CD8-positive, alpha-beta memory T cell (primary cell): Measurements from ENCODE around the gene PLXNA2. TPM values are rescaled to one million over a fixed set of nuclear protein-coding genes. Genes with fewer than 3 reads are reported as not detected.

ENCODE experiments used
- CTCF ChIA-PET: fragments of 350-600 bp; sonication (Branson Sonifier 250); formaldehyde crosslinking; loops from one replicate; lab custom pipeline; 2021; ENCODE audit warnings: antibody characterized with exemption; lab: Charles Lee
- POLR2A ChIA-PET: fragments of 350-600 bp; sonication (Branson Sonifier 250); formaldehyde crosslinking; loops from one replicate; lab custom pipeline; 2021; ENCODE audit warnings: antibody characterized with exemption; lab: Charles Lee
- DNase-seq, 5 donors: peaks; one replicate each; pipeline versions ENCODE4 v3.0.0 to v3.0.0-alpha.2; 2020 to 2022; ENCODE audit warnings: mixed read lengths in 1 of 5
- H3K27ac ChIP-seq: one replicate; pipeline ENCODE4 v1.7.0; 2013; ENCODE audit warnings: low read depth, mild to moderate bottlenecking, low read length, moderate library complexity
- H3K27me3 ChIP-seq: 2 replicates; pipeline ENCODE4 v1.7.0; 2013; ENCODE audit warnings: low read length, mild to moderate bottlenecking; ENCODE audit not compliant: insufficient read depth, poor library complexity, severe bottlenecking
- H3K36me3 ChIP-seq: 2 replicates; pipeline ENCODE4 v1.7.0; 2013; ENCODE audit warnings: mild to moderate bottlenecking, low read length, moderate library complexity; ENCODE audit not compliant: insufficient read depth
- H3K4me1 ChIP-seq: 2 replicates; pipeline ENCODE4 v1.7.0; 2013; ENCODE audit warnings: mild to moderate bottlenecking, low read length, moderate library complexity; ENCODE audit not compliant: insufficient read depth
- H3K4me3 ChIP-seq: 2 replicates; pipeline ENCODE4 v1.7.0; 2013; ENCODE audit warnings: mild to moderate bottlenecking, low read length
- H3K9me3 ChIP-seq: 2 replicates; pipeline ENCODE4 v1.7.0; 2013; ENCODE audit warnings: mild to moderate bottlenecking, low read length
- H3K27ac Mint-ChIP-seq, 8 donors: one replicate each; pipeline ENCODE4 v1.8.0; 2020 to 2021; ENCODE audit warnings: mixed read lengths in 8 of 8, mild to moderate bottlenecking in 6 of 8, inconsistent platforms in 3 of 8, moderate library complexity in 3 of 8
- H3K27me3 Mint-ChIP-seq, 2 donors: one replicate each; pipeline ENCODE4 v1.8.0; 2020 to 2021; ENCODE audit warnings: mixed read lengths in 2 of 2, mild to moderate bottlenecking in 1 of 2, moderate library complexity in 1 of 2
- H3K36me3 Mint-ChIP-seq, 3 donors: one replicate each; pipeline ENCODE4 v1.8.0; 2020 to 2021; ENCODE audit warnings: mixed read lengths in 3 of 3, inconsistent platforms in 1 of 3, mild to moderate bottlenecking in 1 of 3
- H3K4me1 Mint-ChIP-seq, 3 donors: one replicate each; pipeline ENCODE4 v1.8.0; 2020 to 2021; ENCODE audit warnings: mixed read lengths in 3 of 3, inconsistent platforms in 1 of 3, mild to moderate bottlenecking in 1 of 3
- H3K4me3 Mint-ChIP-seq, 7 donors: one replicate each; pipeline ENCODE4 v1.8.0; 2020 to 2021; ENCODE audit warnings: mixed read lengths in 7 of 7, mild to moderate bottlenecking in 6 of 7, moderate library complexity in 4 of 7, inconsistent platforms in 2 of 7
- H3K9me3 Mint-ChIP-seq, 5 donors: one replicate each; pipeline ENCODE4 v1.8.0; 2020 to 2022; ENCODE audit warnings: mixed read lengths in 5 of 5, mild to moderate bottlenecking in 3 of 5, moderate library complexity in 2 of 5, inconsistent platforms in 1 of 5
- polyA plus RNA-seq: library from polyadenylated mRNA; unstranded; fragments of 300-500 nt; fragmentation: Illumina TruSeq; gene quantifications from one replicate; pipeline ENCODE4 v1.2.3, GENCODE V29; 2021
- total RNA-seq, 2 experiments: library from RNA; stranded (reverse); gene quantifications; one replicate each; pipeline ENCODE4 v1.2.3, GENCODE V29; 2021

PLXNA2 gene
- total and polyA plus RNA-seq, 3 experiments from 2014 or later, result 0.75 to 1.1 (median 1.0) TPM

DNA sequence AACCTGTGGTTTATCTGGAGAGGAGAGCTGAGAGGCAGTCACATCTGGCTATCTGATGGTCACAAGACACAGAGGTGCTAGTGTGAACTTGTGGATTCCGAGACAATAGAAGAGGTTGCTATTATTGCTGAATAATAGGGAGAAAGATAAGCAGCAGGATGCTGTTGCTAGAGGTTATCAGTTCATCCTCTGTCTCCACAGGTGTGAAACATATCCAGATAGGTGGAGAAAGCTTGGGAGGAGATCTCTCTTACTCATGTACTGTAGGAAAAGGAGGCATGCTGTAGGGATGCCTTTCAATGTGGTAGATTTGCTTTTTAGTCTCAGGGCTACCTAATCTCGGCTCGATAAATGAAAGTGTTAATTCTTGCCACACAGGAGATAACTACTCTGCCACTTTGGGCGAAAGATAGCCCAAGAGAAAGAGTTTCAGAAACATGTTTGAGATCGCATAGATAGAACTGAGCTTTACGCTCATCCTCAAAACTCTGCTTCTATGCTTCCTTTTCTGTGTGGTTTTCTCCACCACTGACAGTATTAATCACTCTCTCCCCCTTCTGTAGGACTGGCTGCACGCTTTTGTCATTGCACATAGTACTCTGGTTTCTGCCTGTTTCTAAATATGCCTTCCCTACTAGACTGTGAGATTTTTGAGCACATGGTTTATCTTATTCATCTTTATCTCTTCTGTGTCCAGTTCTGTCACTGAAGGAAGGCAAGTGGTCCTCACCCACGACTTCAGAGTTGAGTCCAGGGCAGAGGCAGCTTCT, 36.7 kb upstream of the PLXNA2 start:
- H3K36me3 Mint-ChIP-seq, result peaks cover 0 to 3% (median 0%) of the 10 kb centered on the region in 3 donors
- no peaks in the 10 kb centered on the region for H3K4me1 ChIP-seq
- H3K9me3 ChIP-seq, result no peaks in the 10 kb centered on the region
- no peak overlapping the region for H3K27ac Mint-ChIP-seq
- ChIA-PET POLR2A (no interaction called here), CTCF (no interaction called here)
- no peak overlapping the region for H3K27ac ChIP-seq
- no peak overlapping the region for H3K4me3 Mint-ChIP-seq
- no peak overlapping the region for H3K4me3 ChIP-seq
- peaks cover 1% of the 10 kb centered on the region for H3K27me3 ChIP-seq
- H3K27me3 Mint-ChIP-seq, result peaks cover 16 to 27% of the 10 kb centered on the region in 2 donors
- DNase-seq, result no peak
- H3K4me1 Mint-ChIP-seq, result no peaks in the 10 kb centered on the region
- H3K36me3 ChIP-seq, result no peaks in the 10 kb centered on the region
- H3K9me3 Mint-ChIP-seq, result no peaks in the 10 kb centered on the region

DNA sequence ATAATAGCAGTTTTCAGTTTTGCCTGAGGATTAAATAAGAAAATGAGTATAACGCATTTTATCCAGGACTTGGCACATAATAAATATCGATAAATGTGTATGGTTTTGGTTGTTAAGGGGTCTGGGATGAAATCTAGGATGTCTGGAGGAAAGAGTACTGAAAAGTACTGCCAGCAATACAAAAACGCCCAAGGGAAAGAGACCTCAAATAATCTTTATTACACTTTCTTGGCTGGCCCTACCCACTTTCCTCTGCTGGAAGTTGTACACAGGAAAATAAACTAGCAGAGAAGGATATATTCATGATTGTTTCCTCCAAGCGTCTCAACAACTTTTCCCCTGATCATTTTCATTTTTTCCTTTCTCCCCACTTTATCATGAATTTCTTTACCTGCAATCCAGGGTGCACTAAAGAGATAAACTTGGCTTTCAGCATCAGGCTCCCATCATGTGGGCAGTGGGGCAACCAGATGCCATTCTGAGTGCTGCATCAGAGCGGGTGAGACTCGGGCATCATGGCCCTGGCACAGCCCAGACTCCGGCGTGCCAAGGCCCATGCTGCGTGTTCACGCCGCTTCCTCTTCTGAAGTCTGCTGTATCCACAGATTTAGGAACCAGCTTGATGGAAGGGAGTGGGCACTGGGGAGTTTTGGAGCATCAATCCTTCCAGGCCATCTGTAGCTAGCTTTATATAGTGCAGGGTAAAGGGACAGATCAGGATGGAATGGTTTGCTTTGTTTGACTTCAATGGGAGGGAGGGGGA, 35.8 kb upstream of the PLXNA2 start:
- no peak overlapping the region for H3K4me3 ChIP-seq
- Mint-ChIP-seq H3K4me1 (no peaks in the 10 kb centered on the region), H3K27ac (no peak overlapping the region), H3K36me3 (peaks cover 0 to 1% (median 0%) of the 10 kb centered on the region in 3 donors), H3K9me3 (no peaks in the 10 kb centered on the region), H3K27me3 (peaks cover 20 to 32% of the 10 kb centered on the region in 2 donors), H3K4me3 (no peak overlapping the region)
- no peak for DNase-seq
- no peaks in the 10 kb centered on the region for H3K4me1 ChIP-seq
- no peaks in the 10 kb centered on the region for H3K36me3 ChIP-seq
- no peaks in the 10 kb centered on the region for H3K27me3 ChIP-seq
- H3K9me3 ChIP-seq, result no peaks in the 10 kb centered on the region
- H3K27ac ChIP-seq, result no peak overlapping the region
- ChIA-PET CTCF (no interaction called here), POLR2A (no interaction called here)

DNA sequence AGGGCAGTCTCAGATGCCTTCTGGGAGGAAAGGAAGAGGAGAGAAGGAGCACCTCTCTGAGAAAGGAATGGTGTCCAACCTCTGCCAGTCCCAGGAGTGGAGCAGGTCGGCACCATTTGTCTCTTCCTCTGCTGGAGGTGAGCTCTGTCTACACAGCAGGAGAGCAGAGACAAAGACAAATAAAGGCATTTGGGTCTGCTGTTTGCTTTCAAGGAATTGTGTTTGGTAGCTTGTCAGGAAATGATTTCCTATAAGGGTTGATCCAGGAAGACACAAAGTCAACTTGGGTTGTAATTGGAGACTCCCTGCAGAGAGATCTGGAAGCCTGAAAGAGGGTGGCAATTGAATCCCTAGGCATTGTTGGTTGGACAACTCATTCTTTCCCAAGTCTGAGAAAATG, 34.5 kb upstream of the PLXNA2 start:
- ChIA-PET CTCF (no interaction called here), POLR2A (no interaction called here)
- Mint-ChIP-seq H3K27ac (no peak overlapping the region), H3K36me3 (no peaks in the 10 kb centered on the region), H3K27me3 (peaks cover 24 to 42% of the 10 kb centered on the region in 2 donors), H3K9me3 (no peaks in the 10 kb centered on the region), H3K4me1 (no peaks in the 10 kb centered on the region), H3K4me3 (no peak overlapping the region)
- no peaks in the 10 kb centered on the region for H3K9me3 ChIP-seq
- H3K27ac ChIP-seq, result no peak overlapping the region
- no peak overlapping the region for H3K4me3 ChIP-seq
- H3K4me1 ChIP-seq, result no peaks in the 10 kb centered on the region
- no peaks in the 10 kb centered on the region for H3K36me3 ChIP-seq
- DNase-seq, result no peak
- H3K27me3 ChIP-seq, result no peaks in the 10 kb centered on the region

DNA sequence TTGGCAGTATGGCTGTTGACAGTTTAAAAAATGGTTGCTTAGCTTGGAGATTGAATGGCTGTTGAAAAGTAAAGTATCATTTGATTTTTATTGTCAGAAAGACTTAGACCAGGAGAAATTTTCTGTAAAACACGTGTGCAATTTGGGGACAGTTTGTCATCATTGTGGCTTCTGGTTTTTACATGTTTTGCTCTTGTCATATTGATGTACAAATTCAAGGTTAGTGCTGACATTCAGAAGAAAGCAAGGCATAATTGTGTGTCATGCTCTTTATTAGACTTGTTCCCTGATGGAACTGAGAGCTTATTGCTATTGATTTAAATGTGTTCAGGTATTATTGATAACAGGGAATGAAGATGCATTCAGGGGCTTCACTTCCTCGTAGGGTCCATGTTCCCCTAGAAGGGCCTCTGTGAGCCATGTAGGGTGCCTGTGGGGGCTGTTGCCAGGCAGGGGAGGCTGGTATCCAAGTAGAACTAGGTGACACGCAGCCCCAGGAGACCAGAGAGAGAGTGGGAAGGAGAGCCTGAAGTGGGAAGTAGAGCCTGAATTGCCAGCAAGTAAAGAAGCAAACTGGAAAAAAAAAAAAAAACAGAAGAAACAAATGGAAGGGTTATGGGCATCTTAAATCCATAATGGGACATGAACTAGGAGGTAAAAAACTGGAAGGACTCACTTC, 32.7 kb upstream of the PLXNA2 start:
- POLR2A ChIA-PET, result no interaction called here
- Mint-ChIP-seq H3K36me3 (no peaks in the 10 kb centered on the region), H3K4me1 (no peaks in the 10 kb centered on the region), H3K27me3 (peaks cover 25 to 42% of the 10 kb centered on the region in 2 donors), H3K27ac (no peak overlapping the region), H3K9me3 (no peaks in the 10 kb centered on the region), H3K4me3 (no peak overlapping the region)
- Histone ChIP-seq H3K36me3 (no peaks in the 10 kb centered on the region), H3K27me3 (no peaks in the 10 kb centered on the region), H3K9me3 (no peaks in the 10 kb centered on the region), H3K4me3 (no peak overlapping the region), H3K27ac (no peak overlapping the region), H3K4me1 (no peaks in the 10 kb centered on the region)
- CTCF ChIA-PET, result no interaction called here
- no peak for DNase-seq

DNA sequence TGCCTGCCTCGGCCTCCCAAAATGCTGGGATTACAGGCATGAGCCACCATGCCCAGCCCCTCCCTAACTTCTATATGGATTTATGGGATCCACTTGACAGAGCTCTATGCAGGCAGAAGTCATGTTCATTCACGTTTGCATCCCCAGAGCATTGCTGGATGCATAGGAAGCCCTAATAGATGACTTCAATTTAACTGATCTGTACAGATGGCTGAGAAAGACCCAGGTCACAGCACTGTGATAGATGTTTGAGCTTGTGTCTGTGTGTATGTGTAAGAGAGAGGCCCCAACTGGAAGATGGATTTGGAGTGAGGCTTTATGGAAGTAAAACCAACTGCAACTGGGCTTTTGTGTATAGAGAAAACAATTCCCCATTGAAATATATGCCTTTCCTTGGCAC, 30.9 kb upstream of the PLXNA2 start:
- DNase-seq, result no peak
- Mint-ChIP-seq H3K27ac (no peak overlapping the region), H3K9me3 (no peaks in the 10 kb centered on the region), H3K4me1 (no peaks in the 10 kb centered on the region), H3K4me3 (no peak overlapping the region), H3K27me3 (peaks cover 25 to 53% of the 10 kb centered on the region in 2 donors), H3K36me3 (no peaks in the 10 kb centered on the region)
- Histone ChIP-seq H3K4me1 (no peaks in the 10 kb centered on the region), H3K4me3 (no peak overlapping the region), H3K27me3 (no peaks in the 10 kb centered on the region), H3K9me3 (no peaks in the 10 kb centered on the region), H3K27ac (no peak overlapping the region), H3K36me3 (no peaks in the 10 kb centered on the region)
- ChIA-PET CTCF (no interaction called here), POLR2A (no interaction called here)

DNA sequence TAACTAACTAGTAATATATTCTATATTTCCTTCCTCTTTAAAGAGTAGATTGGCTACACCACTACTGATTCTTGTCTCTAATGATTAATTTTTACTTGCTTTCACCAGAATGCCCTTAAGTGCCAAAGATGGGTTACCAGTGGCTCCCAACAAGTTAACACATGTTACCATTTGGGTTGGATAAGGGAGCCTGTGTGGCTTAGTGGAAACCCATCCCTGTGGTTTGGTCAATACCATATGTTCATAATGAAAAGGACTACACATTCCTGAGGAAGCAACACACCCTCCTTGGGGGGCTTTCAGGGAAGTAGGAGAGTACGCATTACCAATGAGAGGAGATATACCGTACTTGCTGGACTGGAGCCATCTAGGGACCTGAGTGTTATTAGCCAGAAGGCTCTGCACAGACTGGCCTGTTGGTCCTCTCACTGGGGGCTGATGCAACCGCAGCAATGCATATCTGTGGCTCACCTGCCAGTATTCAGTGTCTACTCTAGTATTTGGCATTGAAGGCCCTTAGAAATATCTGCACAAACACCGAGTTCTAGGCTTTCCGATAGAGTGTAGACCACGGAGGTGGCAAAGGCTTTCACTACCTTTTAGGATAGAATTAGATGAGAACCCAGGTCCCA, 29.3 kb upstream of the PLXNA2 start:
- DNase-seq, result no peak
- no peaks in the 10 kb centered on the region for H3K27me3 ChIP-seq
- Mint-ChIP-seq H3K9me3 (no peaks in the 10 kb centered on the region), H3K27me3 (peaks cover 27 to 67% of the 10 kb centered on the region in 2 donors), H3K27ac (no peak overlapping the region), H3K36me3 (no peaks in the 10 kb centered on the region), H3K4me1 (no peaks in the 10 kb centered on the region), H3K4me3 (no peak overlapping the region)
- ChIA-PET CTCF (no interaction called here), POLR2A (no interaction called here)
- no peaks in the 10 kb centered on the region for H3K4me1 ChIP-seq
- H3K27ac ChIP-seq, result no peak overlapping the region
- H3K9me3 ChIP-seq, result no peaks in the 10 kb centered on the region
- H3K36me3 ChIP-seq, result no peaks in the 10 kb centered on the region
- H3K4me3 ChIP-seq, result no peak overlapping the region

DNA sequence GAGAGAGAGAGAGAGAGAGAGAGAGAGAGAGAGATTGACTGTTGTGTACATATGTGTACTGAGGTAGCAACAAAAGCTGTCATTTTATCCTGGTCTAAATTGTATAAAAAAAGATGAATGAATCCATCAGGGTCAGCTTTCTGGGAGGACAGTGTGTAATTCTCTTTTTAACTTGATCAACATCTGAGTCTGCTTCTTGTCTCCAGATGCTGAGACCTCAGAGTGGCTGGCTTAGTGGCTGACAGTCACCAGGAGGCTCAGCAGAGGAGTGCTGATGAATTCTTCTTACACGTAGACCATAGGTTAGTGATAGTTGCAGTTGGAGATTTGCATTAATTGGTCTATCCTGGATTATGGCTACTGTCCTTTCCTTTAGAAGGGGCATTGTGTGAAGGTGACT, 28.5 kb upstream of the PLXNA2 start:
- no peaks in the 10 kb centered on the region for H3K9me3 ChIP-seq
- Mint-ChIP-seq H3K27ac (no peak overlapping the region), H3K27me3 (peaks cover 32 to 75% of the 10 kb centered on the region in 2 donors), H3K9me3 (no peaks in the 10 kb centered on the region), H3K4me3 (no peak overlapping the region), H3K4me1 (no peaks in the 10 kb centered on the region), H3K36me3 (no peaks in the 10 kb centered on the region)
- no peaks in the 10 kb centered on the region for H3K36me3 ChIP-seq
- ChIA-PET CTCF (no interaction called here), POLR2A (no interaction called here)
- no peak overlapping the region for H3K27ac ChIP-seq
- H3K27me3 ChIP-seq, result no peaks in the 10 kb centered on the region
- no peaks in the 10 kb centered on the region for H3K4me1 ChIP-seq
- no peak overlapping the region for H3K4me3 ChIP-seq
- no peak for DNase-seq

DNA sequence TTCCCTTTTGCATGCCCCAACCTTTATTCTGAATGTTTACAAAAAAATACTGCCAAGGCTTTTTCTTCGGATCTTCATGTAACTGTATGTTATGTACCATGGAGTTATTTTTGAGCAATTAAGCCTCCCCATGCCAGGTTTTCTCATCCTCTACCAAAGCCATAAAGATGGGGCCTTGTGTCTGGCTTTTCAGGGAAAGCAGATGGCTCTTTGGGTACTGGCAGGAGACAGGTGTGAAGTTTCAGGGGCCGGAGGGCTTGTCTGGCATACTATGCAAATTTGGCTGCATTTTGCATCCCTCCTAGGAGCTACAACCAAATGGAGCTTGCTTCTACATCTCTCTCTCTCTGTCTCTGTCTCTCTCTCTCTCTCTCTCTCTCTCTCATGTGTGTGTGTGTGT, 28.1 kb upstream of the PLXNA2 start:
- ChIA-PET CTCF (no interaction called here), POLR2A (no interaction called here)
- Histone ChIP-seq H3K36me3 (no peaks in the 10 kb centered on the region), H3K4me3 (no peak overlapping the region), H3K9me3 (no peaks in the 10 kb centered on the region), H3K27ac (no peak overlapping the region), H3K27me3 (no peaks in the 10 kb centered on the region), H3K4me1 (no peaks in the 10 kb centered on the region)
- Mint-ChIP-seq H3K27me3 (peaks cover 30 to 76% of the 10 kb centered on the region in 2 donors), H3K27ac (no peak overlapping the region), H3K4me3 (no peak overlapping the region), H3K9me3 (no peaks in the 10 kb centered on the region), H3K36me3 (no peaks in the 10 kb centered on the region), H3K4me1 (no peaks in the 10 kb centered on the region)
- no peak for DNase-seq
